HepG2 (cell line): ENCODE results near the gene COG1. TPM values are rescaled to one million over a fixed set of nuclear protein-coding genes. Genes with fewer than 3 reads are reported as not detected.
A peak's percentile ranks its signal among the peaks of the same experiment; 100 is the strongest.

Source experiments
- ARID4A ChIP-seq: sonication (generic); formaldehyde crosslinking; IDR thresholded peaks from 2 replicates; pipeline ENCODE4 v1.5.0; 2020; ENCODE audit warnings: mild to moderate bottlenecking, missing genetic modification reagents, borderline replicate concordance
- ARID5B ChIP-seq: IDR thresholded peaks from 2 replicates; pipeline ENCODE4 v1.4.0; 2020; ENCODE audit warnings: mild to moderate bottlenecking, missing genetic modification reagents
- NPAS2 ChIP-seq: sonication (generic); formaldehyde crosslinking; IDR thresholded peaks from 2 replicates; pipeline ENCODE4 v1.8.0; 2022; ENCODE audit warnings: mild to moderate bottlenecking, missing genetic modification reagents, borderline replicate concordance
- NRL ChIP-seq: sonication (generic); formaldehyde crosslinking; IDR thresholded peaks from 2 replicates; pipeline ENCODE4 v1.5.0; 2020; ENCODE audit warnings: missing genetic modification reagents, mild to moderate bottlenecking, moderate library complexity, borderline replicate concordance
- RAD51 ChIP-seq: fragments of 450-650 bp; IDR thresholded peaks from 2 replicates; pipeline ENCODE4 v1.6.1; 2016; ENCODE audit warnings: borderline replicate concordance
- RBFOX2 ChIP-seq: fragments of 200-400 bp; formaldehyde crosslinking; IDR thresholded peaks from 2 replicates; pipeline ENCODE4 v1.6.1; 2017; ENCODE audit warnings: low read depth, mild to moderate bottlenecking, low read length
- SRSF9 ChIP-seq: fragments of 200-400 bp; formaldehyde crosslinking; IDR thresholded peaks from 2 replicates; pipeline ENCODE4 v1.6.1; 2018; ENCODE audit warnings: borderline replicate concordance, mild to moderate bottlenecking, low read depth, low read length; ENCODE audit not compliant: insufficient read depth, poor library complexity, severe bottlenecking
- SRY ChIP-seq: sonication (generic); formaldehyde crosslinking; IDR thresholded peaks from 2 replicates; pipeline ENCODE4 v1.8.0; 2022; ENCODE audit warnings: mild to moderate bottlenecking, missing genetic modification reagents
- ZMAT5 ChIP-seq: sonication (generic); formaldehyde crosslinking; IDR thresholded peaks from 2 replicates; pipeline ENCODE4 v1.5.0; 2020; ENCODE audit warnings: mild to moderate bottlenecking, low read depth, missing genetic modification reagents, borderline replicate concordance
- ZMYM2 ChIP-seq: sonication (generic); formaldehyde crosslinking; IDR thresholded peaks from 2 replicates; pipeline ENCODE4 v1.8.0; 2022; ENCODE audit warnings: mild to moderate bottlenecking, missing genetic modification reagents
- ZNF367 ChIP-seq: sonication (generic); formaldehyde crosslinking; IDR thresholded peaks from 2 replicates; pipeline ENCODE4 v1.4.0; 2020; ENCODE audit warnings: missing genetic modification reagents, borderline replicate concordance
- ZNF513 ChIP-seq: sonication (generic); formaldehyde crosslinking; conservative IDR thresholded peaks from 2 replicates; pipeline ENCODE4 v1.5.0; 2020; ENCODE audit warnings: missing genetic modification reagents
- ZNF556 ChIP-seq: sonication (generic); formaldehyde crosslinking; IDR thresholded peaks from 2 replicates; pipeline ENCODE4 v1.4.0; 2020; ENCODE audit warnings: mild to moderate bottlenecking, missing genetic modification reagents, borderline replicate concordance
- ZNF598 ChIP-seq: sonication (generic); formaldehyde crosslinking; IDR thresholded peaks from 2 replicates; pipeline ENCODE4 v1.5.1; 2020; ENCODE audit warnings: mild to moderate bottlenecking, missing genetic modification reagents, borderline replicate concordance
- ZNF652 ChIP-seq: IDR thresholded peaks from 2 replicates; pipeline ENCODE4 v1.6.1; 2016; ENCODE audit warnings: low read depth, borderline replicate concordance
- ZNF839 ChIP-seq: sonication (generic); formaldehyde crosslinking; IDR thresholded peaks from 2 replicates; pipeline ENCODE4 v1.4.0; 2020; ENCODE audit warnings: missing genetic modification reagents, mild to moderate bottlenecking, borderline replicate concordance
- polyA plus RNA-seq, 8 experiments: library from polyadenylated mRNA; depleted of rRNA in 3 of 8; stranded (reverse) in 7 of 8; unstranded in 1 of 8; fragments of >200 nt; fragmentation: Illumina TruSeq in 4 of 8; extraction: Trizol in 4 of 8; gene quantifications; 2 replicates each; pipeline versions ENCODE4 v1.2.1 to v1.2.3, GENCODE V29; 2011 to 2016; ENCODE audit warnings: low read depth in 4 of 8, missing spikeins in 1 of 8, mixed read lengths in 1 of 8; ENCODE audit not compliant: insufficient read depth in 1 of 8
- total RNA-seq, 5 experiments: library from RNA; depleted of rRNA; stranded (reverse); fragments of >200 nt; fragmentation: Illumina TruSeq; extraction: Trizol; gene quantifications; 2 replicates each; pipeline ENCODE4 v1.2.3, GENCODE V29; 2016; ENCODE audit warnings: low read depth in 1 of 5

COG1 gene
- total and polyA plus RNA-seq, 2 of the 13 experiments (the other 11 are each of a cell fraction or from before 2014, with no cell fraction given): 36.6 to 39.7 TPM

- TF ChIP-seq ZNF652: no peak
- TF ChIP-seq RAD51: no peak
- peak; percentile 73 for TF ChIP-seq ARID5B
- TF ChIP-seq ZMYM2 (CRISPR knock-in tag): no peak
- TF ChIP-seq ZNF598 (CRISPR knock-in tag): no peak
- no peak for TF ChIP-seq NPAS2 (CRISPR knock-in tag)
- TF ChIP-seq ZNF367 (CRISPR knock-in tag): no peak
- peak; percentile 41; the same call in 1 of the 2 replicates for TF ChIP-seq ARID4A
- no peak for TF ChIP-seq NRL (CRISPR knock-in tag)
- no peak for TF ChIP-seq SRY (CRISPR knock-in tag)
- TF ChIP-seq ZNF556 (CRISPR knock-in tag): no peak
- TF ChIP-seq ZMAT5: no peak
- no peak for TF ChIP-seq ZNF513 (CRISPR knock-in tag)
- no peak for TF ChIP-seq ZNF839 (CRISPR knock-in tag)
- TF ChIP-seq SRSF9: no peak
- no peak; the same call in 1 of the 2 replicates for TF ChIP-seq RBFOX2
These were observed 12.7 kb downstream of the COG1 start (continued) for GRCh38 chr17:73205459-73205961.
